Retinal pigment epithelial cell (primary cell): ENCODE data around the gene ANKRD1.

Experiments
- DNase-seq: peaks from one replicate; pipeline ENCODE4 v3.0.0-alpha.2; 2010; ENCODE audit warnings: low read depth
- H3K4me3 ChIP-seq: 2 replicates; pipeline ENCODE4 v1.5.1; 2011; ENCODE audit warnings: mild to moderate bottlenecking, low read length, control low read depth, moderate library complexity
- CTCF ChIP-seq: conservative IDR thresholded peaks from 2 replicates; pipeline ENCODE4 v1.5.1; 2011; ENCODE audit warnings: low read depth, low read length, control low read depth, inconsistent platforms

The ANKRD1 gene

GRCh38 chr10:90965720-90966119, 44.8 kb upstream of the ANKRD1 start:
- TF ChIP-seq CTCF, result no peak
- no peak overlapping the region for H3K4me3 ChIP-seq
- DNase-seq, result no peak

- no peak for TF ChIP-seq CTCF
- DNase-seq, result no peak
- H3K4me3 ChIP-seq, result no peak overlapping the region
Measured at GRCh38 chr10:90964781-90965465, 44.0 kb upstream of the ANKRD1 start.

GRCh38 chr10:90963331-90963730, 42.4 kb upstream of the ANKRD1 start:
- H3K4me3 ChIP-seq, result no peak overlapping the region
- no peak for TF ChIP-seq CTCF
- no peak for DNase-seq

- no peak overlapping the region for H3K4me3 ChIP-seq
- no peak for DNase-seq
- TF ChIP-seq CTCF, result no peak
Measured at GRCh38 chr10:90960355-90960814, 39.5 kb upstream of the ANKRD1 start.

- TF ChIP-seq CTCF, result no peak
- no peak for DNase-seq
- H3K4me3 ChIP-seq, result no peak overlapping the region
Measured at GRCh38 chr10:90959826-90960225, 38.9 kb upstream of the ANKRD1 start.

- H3K4me3 ChIP-seq, result no peak overlapping the region
Measured at GRCh38 chr10:90958781-90959180, 37.9 kb upstream of the ANKRD1 start.

More at GRCh38 chr10:90958781-90959180, 37.9 kb upstream of the ANKRD1 start:
- no peak for TF ChIP-seq CTCF
- DNase-seq, result no peak
